Myocyte (in vitro differentiated cells): ENCODE data around the gene MARCHF10. TPM values are rescaled to one million over a fixed set of nuclear protein-coding genes. Genes with fewer than 3 reads are reported as not detected.
A peak's percentile ranks its signal among the peaks of the same experiment; 100 is the strongest.

ENCODE experiments used
- DNase-seq: peaks from one replicate; pipeline ENCODE4 v3.0.0-alpha.2; 2012; ENCODE audit warnings: low read depth
- total RNA-seq: library from RNA; depleted of rRNA; stranded (reverse); fragments of >200 nt; gene quantifications from 2 replicates; pipeline ENCODE4 v1.2.3, GENCODE V29; 2014

Gene MARCHF10
- total RNA-seq, 1 donor from 2014 or later, result not detected

GRCh38 chr17:62681061-62681938, 126.8 kb downstream of the MARCHF10 start:
- DNase-seq, result no peak

GRCh38 chr17:62680541-62681052, 127.5 kb downstream of the MARCHF10 start:
- no peak for DNase-seq

GRCh38 chr17:62679866-62680377, 128.2 kb downstream of the MARCHF10 start:
- DNase-seq, result no peak

GRCh38 chr17:62678214-62678919, 129.7 kb downstream of the MARCHF10 start:
- no peak for DNase-seq

- DNase-seq, result no peak
Observed at GRCh38 chr17:62676952-62677596, 131.0 kb downstream of the MARCHF10 start.

GRCh38 chr17:62676231-62676943, 131.7 kb downstream of the MARCHF10 start:
- DNase-seq, result no peak

- no peak for DNase-seq
Observed at GRCh38 chr17:62675701-62676100, 132.4 kb downstream of the MARCHF10 start.

- no peak for DNase-seq
Observed at GRCh38 chr17:62675260-62675659, 132.9 kb downstream of the MARCHF10 start.

GRCh38 chr17:62674841-62675240, 133.3 kb downstream of the MARCHF10 start:
- no peak for DNase-seq

GRCh38 chr17:62674363-62674739, 133.8 kb downstream of the MARCHF10 start:
- DNase-seq, result no peak

- no peak for DNase-seq
Observed at GRCh38 chr17:62673614-62674362, 134.3 kb downstream of the MARCHF10 start.

GRCh38 chr17:62672957-62673356, 135.2 kb downstream of the MARCHF10 start:
- no peak for DNase-seq

- no peak for DNase-seq
Observed at GRCh38 chr17:62671553-62671952, 136.6 kb downstream of the MARCHF10 start.

GRCh38 chr17:62670202-62670821, 137.8 kb downstream of the MARCHF10 start:
- peak; percentile 50 for DNase-seq

GRCh38 chr17:62668091-62668804, 139.9 kb downstream of the MARCHF10 start:
- DNase-seq, result no peak

GRCh38 chr17:62666801-62667591, 141.1 kb downstream of the MARCHF10 start:
- no peak for DNase-seq

GRCh38 chr17:62666061-62666800, 141.9 kb downstream of the MARCHF10 start:
- DNase-seq, result no peak
